Stimulated activated CD4-positive, alpha-beta T cell treated with anti-CD3 and anti-CD28 coated beads, Interleukin-1b, Interleukin-23, amount 100 ng/mL, for 1 hour (primary cell): ENCODE results near the gene GRN.
"Not testable (repeated sequence)": the region's sequence is repeated elsewhere in the genome, so short reads cannot be mapped to it uniquely, and the experiment has no call there.

ENCODE experiments used
- DNase-seq, 2 donors: peaks; one replicate each; pipeline ENCODE4 v3.0.0-alpha.2; 2020; ENCODE audit warnings: low read depth in 2 of 2

Gene GRN

GRCh38 chr17:44361292-44362260 is 16.5 kb downstream of the GRN start:
- no peak for DNase-seq

GRCh38 chr17:44362459-44362948 is 17.4 kb downstream of the GRN start:
- DNase-seq: no peak

- DNase-seq: no peak
Observed at GRCh38 chr17:44362949-44363612, 18.0 kb downstream of the GRN start.

- peak; percentile 19 to 53 for DNase-seq
Observed at GRCh38 chr17:44363613-44364159, 18.6 kb downstream of the GRN start, which contains the start of gene FAM171A2. TSS of gene FAM171A2 (minus strand) at chr17:44363853. CDS start at chr17:44363714, 139 bp downstream.

GRCh38 chr17:44365051-44365450 is 19.9 kb downstream of the GRN start:
- DNase-seq: not testable (repeated sequence)

DNA sequence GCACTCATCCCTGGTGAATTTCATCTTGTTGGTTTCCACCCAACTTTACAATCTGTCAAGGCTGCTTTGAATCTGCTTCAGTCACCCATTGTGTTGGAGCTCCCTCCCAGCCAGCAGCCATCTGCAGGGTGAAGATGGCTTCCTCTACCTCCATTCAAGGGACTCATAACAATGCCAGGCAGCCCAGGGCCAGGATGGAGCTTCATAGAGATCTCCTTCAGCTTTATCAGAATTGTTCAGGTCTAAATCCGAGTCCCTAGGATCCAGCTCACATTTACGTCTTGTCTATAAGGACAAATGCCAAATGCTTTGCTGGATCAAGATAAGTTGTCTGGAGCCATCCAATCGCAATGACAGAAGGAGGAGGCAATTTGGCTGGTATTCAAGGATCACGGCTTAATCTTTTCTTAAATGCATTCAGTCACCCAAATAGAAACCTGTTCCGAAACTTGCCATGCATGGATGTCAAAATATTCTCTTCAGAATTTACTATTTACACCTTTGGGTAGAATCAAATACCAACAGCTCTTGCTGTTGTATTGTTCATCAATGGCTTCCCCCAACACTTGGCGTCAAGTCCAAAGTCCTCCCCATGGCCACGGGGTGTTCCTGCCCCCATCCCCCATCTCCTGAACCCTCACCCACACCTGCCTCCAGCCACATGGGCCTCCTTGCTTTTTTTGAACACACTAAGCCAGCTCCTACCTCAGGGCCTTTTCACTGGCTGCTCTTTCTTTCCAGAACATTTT is 22.3 kb downstream of the GRN start:
- no peak for DNase-seq

DNA sequence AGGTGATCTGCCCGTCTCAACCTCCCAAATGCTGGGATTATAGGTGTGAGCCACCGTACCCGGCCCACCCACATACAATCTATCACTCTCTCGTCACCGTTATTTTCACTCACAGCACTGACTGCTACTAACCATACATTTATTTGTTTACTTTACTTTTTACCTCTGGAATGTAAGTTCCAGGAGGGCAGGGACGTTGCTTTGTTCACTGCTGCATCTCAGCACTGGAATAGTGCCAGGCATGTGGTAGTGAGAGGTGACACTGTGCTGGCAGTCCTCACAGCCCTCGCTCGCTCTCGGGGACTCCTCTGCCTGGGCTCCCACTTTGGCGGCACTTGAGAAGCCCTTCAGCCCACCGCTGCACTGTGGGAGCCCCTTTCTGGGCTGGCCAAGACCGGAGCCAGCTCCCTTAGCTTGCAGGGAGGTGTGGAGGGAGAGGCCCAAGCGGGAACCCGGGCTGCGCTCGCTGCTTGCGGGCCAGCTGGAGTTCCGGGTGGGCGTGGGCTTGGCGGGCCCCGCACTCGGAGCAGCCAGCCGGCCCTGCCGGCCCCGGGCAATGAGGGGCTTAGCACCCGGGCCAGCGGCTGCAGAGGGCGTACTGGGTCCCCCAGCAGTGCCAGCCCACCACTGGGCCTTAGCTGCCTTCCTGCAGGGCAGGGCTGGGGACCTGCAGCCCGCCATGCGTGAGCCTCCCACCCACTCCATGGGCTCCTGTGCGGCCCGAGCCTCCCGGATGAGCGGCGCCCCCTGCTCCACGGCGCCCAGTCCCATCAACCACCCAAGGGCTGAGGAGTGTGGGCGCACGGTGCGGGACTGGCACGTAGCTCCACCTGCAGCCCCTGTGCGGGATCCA is 23.5 kb downstream of the GRN start:
- not testable (repeated sequence) for DNase-seq

GRCh38 chr17:44369414-44370023 is 24.4 kb downstream of the GRN start:
- DNase-seq: not testable (repeated sequence)

GRCh38 chr17:44372036-44372435 is 26.9 kb downstream of the GRN start:
- DNase-seq: no peak

- DNase-seq: no peak
Observed at GRCh38 chr17:44374306-44375195, 29.4 kb downstream of the GRN start.

GRCh38 chr17:44375196-44376017 is 30.3 kb downstream of the GRN start:
- no peak for DNase-seq

GRCh38 chr17:44376124-44376523 is 31.0 kb downstream of the GRN start:
- no peak for DNase-seq

- DNase-seq: no peak
Observed at GRCh38 chr17:44376779-44377178, 31.7 kb downstream of the GRN start.

- DNase-seq: no peak
Observed at GRCh38 chr17:44378171-44378705, 33.1 kb downstream of the GRN start.

GRCh38 chr17:44379887-44380286 is 34.8 kb downstream of the GRN start:
- no peak for DNase-seq

- no peak for DNase-seq
Observed at GRCh38 chr17:44380767-44381166, 35.7 kb downstream of the GRN start.

- DNase-seq: no peak
Observed at GRCh38 chr17:44381810-44382305, 36.8 kb downstream of the GRN start.

DNA sequence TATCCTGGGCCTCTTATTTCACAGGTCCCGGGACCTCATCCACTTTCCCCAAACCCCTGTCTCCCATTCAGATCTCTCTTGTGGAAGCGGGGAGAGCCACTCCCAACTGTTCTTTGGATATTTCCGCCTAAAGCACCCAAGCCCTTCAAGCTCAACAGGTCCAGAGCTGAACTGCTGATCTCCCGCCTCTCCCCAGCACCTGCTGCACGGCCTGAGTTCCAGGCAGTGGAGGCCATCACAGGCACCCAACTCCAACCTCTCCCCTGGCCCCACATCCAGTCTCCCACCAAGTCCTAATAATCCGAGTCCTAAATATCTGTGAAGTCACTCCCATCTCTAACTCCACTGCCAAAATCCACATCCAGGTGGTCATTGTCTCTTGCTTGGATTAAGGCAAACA is 37.8 kb downstream of the GRN start:
- DNase-seq: no peak
